Ascending aorta (tissue), 2 donors: ENCODE results near the gene RAB3A. TPM values are rescaled to one million over a fixed set of nuclear protein-coding genes. Genes with fewer than 3 reads are reported as not detected.
"Not testable (repeated sequence)": the region's sequence is repeated elsewhere in the genome, so short reads cannot be mapped to it uniquely, and the experiment has no call there.

Experiments used
- DNase-seq, 2 donors: peaks; one replicate each; pipeline ENCODE4 v3.0.0-alpha.2; 2019; ENCODE audit warnings: low spot score in 2 of 2
- H3K27ac ChIP-seq, 2 donors: fragments of 200-600 bp; sonication (generic); one replicate each; pipeline ENCODE4 v1.5.1; 2016 to 2017; ENCODE audit warnings: mild to moderate bottlenecking in 1 of 2
- H3K27me3 ChIP-seq: fragments of 200-600 bp; sonication (generic); one replicate; pipeline ENCODE4 v1.5.1; 2017
- H3K36me3 ChIP-seq, 2 donors: fragments of 200-600 bp; sonication (generic); one replicate each; pipeline ENCODE4 v1.5.1; 2016
- H3K4me1 ChIP-seq, 2 donors: fragments of 200-600 bp; sonication (generic); one replicate each; pipeline ENCODE4 v1.5.1; 2016 to 2017; ENCODE audit warnings: mild to moderate bottlenecking in 1 of 2
- H3K4me3 ChIP-seq, 2 donors: fragments of 200-600 bp; sonication (generic); one replicate each; pipeline ENCODE4 v1.5.1; 2016 to 2017; ENCODE audit warnings: mild to moderate bottlenecking in 1 of 2
- H3K9me3 ChIP-seq, 2 donors: fragments of 200-600 bp; sonication (generic); one replicate each; pipeline ENCODE4 v1.5.1; 2016
- intact Hi-C: fragments of 100-400 bp; cut with DNase I; formaldehyde crosslinking; loops from one replicate; pipeline ENCODE4 v1.15.1; 2023
- total RNA-seq: library from RNA; depleted of rRNA; stranded (reverse); fragments of >200 nt; gene quantifications from one replicate; pipeline ENCODE4 v1.1.0, GENCODE V29; 2016
- TF ChIP-seq, protein P1 (sequence below), 3 experiments: fragments of 200-600 bp in 2 of 3; fragments of 450-650 bp in 1 of 3; sonication (generic) in 2 of 3; IDR thresholded peaks; one replicate each; pipeline ENCODE4 v1.5.1; 2016 to 2019; ENCODE audit warnings: antibody characterized with exemption in 3 of 3, mild to moderate bottlenecking in 1 of 3, moderate library complexity in 1 of 3

The RAB3A gene
- total RNA-seq, 1 donor from 2014 or later, result 12.3 TPM

GRCh38 chr19:18159810-18160209, 44.0 kb downstream of the RAB3A start:
- no peak overlapping the region for H3K27ac ChIP-seq
- H3K4me3 ChIP-seq, result no peak overlapping the region
- TF ChIP-seq, protein P1, sequence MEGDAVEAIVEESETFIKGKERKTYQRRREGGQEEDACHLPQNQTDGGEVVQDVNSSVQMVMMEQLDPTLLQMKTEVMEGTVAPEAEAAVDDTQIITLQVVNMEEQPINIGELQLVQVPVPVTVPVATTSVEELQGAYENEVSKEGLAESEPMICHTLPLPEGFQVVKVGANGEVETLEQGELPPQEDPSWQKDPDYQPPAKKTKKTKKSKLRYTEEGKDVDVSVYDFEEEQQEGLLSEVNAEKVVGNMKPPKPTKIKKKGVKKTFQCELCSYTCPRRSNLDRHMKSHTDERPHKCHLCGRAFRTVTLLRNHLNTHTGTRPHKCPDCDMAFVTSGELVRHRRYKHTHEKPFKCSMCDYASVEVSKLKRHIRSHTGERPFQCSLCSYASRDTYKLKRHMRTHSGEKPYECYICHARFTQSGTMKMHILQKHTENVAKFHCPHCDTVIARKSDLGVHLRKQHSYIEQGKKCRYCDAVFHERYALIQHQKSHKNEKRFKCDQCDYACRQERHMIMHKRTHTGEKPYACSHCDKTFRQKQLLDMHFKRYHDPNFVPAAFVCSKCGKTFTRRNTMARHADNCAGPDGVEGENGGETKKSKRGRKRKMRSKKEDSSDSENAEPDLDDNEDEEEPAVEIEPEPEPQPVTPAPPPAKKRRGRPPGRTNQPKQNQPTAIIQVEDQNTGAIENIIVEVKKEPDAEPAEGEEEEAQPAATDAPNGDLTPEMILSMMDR (IDR thresholded peaks at IDR 0.05), result no peak

GRCh38 chr19:18159059-18159616, 44.7 kb downstream of the RAB3A start:
- H3K4me1 ChIP-seq, result peaks cover 17 to 32% of the 10 kb centered on the region in 2 donors
- H3K27me3 ChIP-seq, H3K9me3 ChIP-seq, H3K4me3 ChIP-seq, intact Hi-C loops, H3K27ac ChIP-seq, DNase-seq: not testable (repeated sequence)
- peaks cover 12 to 22% of the 10 kb centered on the region in 2 donors for H3K36me3 ChIP-seq

More at GRCh38 chr19:18159810-18160209, 44.0 kb downstream of the RAB3A start:
- intact Hi-C loops, result loop anchor here (2.0 to 5.0 kb wide), 2 partner anchors 92 to 153 kb away; no protein-coding TSS in a partner anchor
- Histone ChIP-seq H3K4me1 (peaks cover 13 to 29% of the 10 kb centered on the region in 2 donors), H3K27me3 (no peaks in the 10 kb centered on the region), H3K9me3 (no peaks in the 10 kb centered on the region), H3K36me3 (peaks cover 13 to 27% of the 10 kb centered on the region in 2 donors)
- DNase-seq, result no peak

- TF ChIP-seq, protein P1 (IDR thresholded peaks at IDR 0.05), result no peak
- Histone ChIP-seq H3K27ac (no peak overlapping the region), H3K27me3 (no peaks in the 10 kb centered on the region), H3K36me3 (peaks cover 11 to 16% of the 10 kb centered on the region in 2 donors), H3K9me3 (no peaks in the 10 kb centered on the region), H3K4me1 (peaks cover 20 to 37% of the 10 kb centered on the region in 2 donors), H3K4me3 (no peak overlapping the region)
- DNase-seq, result no peak
- intact Hi-C loops, result no loop called here
Observed at GRCh38 chr19:18158467-18158866, 45.4 kb downstream of the RAB3A start.

DNA sequence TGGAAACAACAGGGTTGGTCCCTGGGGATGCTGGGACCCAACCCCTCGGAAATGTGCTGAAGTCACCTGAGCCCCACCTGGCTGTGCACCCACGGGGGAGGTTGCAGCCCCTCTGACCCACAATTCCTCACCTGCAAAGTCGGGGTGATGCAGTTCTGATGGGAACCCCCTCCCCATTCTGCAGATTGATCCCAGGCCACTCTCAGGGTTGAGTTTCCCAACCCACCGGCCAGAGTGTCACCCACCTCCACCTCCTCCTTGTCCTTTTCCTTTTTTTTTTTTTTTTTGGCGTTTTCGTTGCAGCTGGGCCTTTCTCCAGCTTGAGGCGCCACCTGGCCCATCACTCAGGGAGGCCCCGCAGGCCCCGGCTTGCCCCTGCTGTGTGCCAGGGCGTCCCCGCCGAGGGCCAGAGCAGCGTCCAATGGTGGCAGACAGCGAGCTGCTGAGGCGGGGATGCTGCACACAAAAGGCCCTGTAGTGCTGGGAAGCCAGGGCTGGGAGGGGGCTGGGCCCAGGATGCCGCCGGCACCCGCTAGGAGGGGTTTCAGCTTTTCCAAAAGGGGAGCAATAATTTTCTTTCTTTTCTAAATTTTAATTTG, 46.3 kb downstream of the RAB3A start:
- no peak for DNase-seq
- H3K4me3 ChIP-seq, result no peak overlapping the region
- TF ChIP-seq, protein P1 (IDR thresholded peaks at IDR 0.05), result no peak
- H3K36me3 ChIP-seq, result peaks cover 3 to 7% of the 10 kb centered on the region in 2 donors
- H3K27ac ChIP-seq, result peak overlapping the region; percentile 65 to 66
- no peaks in the 10 kb centered on the region for H3K27me3 ChIP-seq
- no peaks in the 10 kb centered on the region for H3K9me3 ChIP-seq
- H3K4me1 ChIP-seq, result peaks cover 20 to 37% of the 10 kb centered on the region in 2 donors
- intact Hi-C loops, result no loop called here

DNA sequence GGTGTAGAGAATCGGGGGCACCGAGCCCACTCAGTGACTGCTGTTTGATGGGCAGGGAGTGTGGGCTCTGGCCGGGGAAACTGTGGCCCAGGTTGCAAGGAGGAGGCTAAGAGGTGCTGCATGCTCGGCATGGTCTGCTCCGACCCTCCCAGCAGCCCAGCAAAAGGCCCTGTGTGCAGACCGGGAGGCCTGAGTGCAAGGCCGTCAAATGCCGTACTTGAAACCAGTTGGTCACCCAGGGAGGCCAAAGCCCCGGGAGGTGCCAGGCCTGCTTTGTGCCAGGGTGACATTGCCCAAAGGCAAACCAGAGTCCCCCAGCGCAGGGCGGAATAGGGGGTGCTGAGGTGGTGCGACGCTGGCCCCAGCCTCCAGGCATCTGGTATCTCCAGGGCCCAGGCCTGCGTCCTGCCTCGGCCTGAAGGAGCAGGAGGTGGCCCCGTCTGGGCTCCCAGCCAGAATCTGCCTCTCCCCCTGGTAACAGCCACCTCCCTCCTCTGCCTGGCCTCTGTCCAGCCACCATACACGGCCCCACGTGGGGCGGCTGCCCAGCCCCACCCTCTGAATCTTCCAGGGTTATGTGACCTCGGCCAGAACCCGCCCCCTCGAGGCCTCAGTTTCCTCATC, 46.9 kb downstream of the RAB3A start:
- peak in 1 of 2 donors; percentile 82 for DNase-seq
- Histone ChIP-seq H3K4me1 (peaks cover 20 to 36% of the 10 kb centered on the region in 2 donors), H3K9me3 (no peaks in the 10 kb centered on the region), H3K4me3 (no peak overlapping the region), H3K27me3 (no peaks in the 10 kb centered on the region), H3K36me3 (peaks cover 0 to 6% of the 10 kb centered on the region in 2 donors), H3K27ac (peak overlapping the region; percentile 65 to 66)
- intact Hi-C loops, result no loop called here
- TF ChIP-seq, protein P1 (IDR thresholded peaks at IDR 0.05), result no peak

DNA sequence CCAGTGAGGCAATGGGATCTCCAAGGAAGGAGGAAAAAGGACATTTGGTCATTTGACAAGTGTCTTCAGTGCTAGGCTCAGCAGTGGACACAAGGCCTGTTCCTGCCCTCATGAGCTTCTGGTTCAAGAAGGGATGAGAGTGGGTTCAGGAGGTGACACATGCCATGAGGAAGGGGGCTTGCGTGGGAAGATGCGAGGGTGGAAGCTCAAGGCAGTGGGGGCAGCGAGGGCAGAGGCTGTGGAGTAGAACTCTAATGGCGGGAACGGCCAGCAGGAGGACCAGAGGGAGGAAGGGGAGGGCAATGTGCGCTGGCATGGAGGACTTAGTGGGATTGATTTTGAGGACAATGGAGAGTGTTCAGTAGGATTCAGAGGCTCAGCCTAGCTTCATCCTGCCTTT, 47.6 kb downstream of the RAB3A start:
- peaks cover 20 to 30% of the 10 kb centered on the region in 2 donors for H3K4me1 ChIP-seq
- no peak for DNase-seq
- TF ChIP-seq, protein P1 (IDR thresholded peaks at IDR 0.05), result no peak
- peak overlapping the region; percentile 65 to 66 for H3K27ac ChIP-seq
- no peaks in the 10 kb centered on the region for H3K27me3 ChIP-seq
- H3K4me3 ChIP-seq, result no peak overlapping the region
- H3K36me3 ChIP-seq, result peaks cover 0 to 6% of the 10 kb centered on the region in 2 donors
- H3K9me3 ChIP-seq, result no peaks in the 10 kb centered on the region
- intact Hi-C loops, result no loop called here
